Fibroblast of the conjunctiva (primary cell): ENCODE data around the gene CDC42SE1.

ENCODE experiments used
- DNase-seq: peaks from one replicate; pipeline ENCODE4 v3.0.0-alpha.2; 2010; ENCODE audit warnings: low read depth

Gene CDC42SE1

DNA sequence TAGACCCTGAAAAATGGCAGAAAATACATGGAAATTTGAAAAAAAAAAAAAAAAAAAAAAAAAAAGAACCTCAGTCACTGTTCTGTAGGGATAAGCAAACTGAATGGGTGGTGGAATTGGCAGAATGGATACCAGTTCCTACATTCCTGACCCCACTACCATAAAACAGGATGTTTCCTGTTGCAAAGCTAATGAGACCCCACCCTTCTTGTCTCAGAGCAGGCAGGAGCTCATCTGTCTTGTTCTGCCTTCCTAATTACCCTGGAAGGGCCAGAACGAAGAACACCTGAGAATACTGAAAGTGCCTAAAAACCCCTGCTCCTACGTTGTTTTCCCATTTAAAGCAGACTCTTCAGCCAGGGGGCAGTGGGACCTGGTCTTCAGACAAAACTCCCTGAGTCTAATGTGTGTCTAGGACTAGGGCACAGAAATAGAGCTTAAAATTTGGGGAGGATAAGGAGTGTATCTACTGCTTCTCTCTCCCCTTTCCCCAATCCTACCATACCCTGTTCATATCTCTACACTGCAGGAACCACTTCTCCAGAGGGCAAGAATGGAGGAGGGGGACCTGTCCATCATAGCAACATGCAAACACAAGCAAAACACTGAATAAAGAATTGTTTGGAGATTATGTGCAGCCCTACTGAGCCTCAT lies 7.9 kb downstream of the CDC42SE1 start:
- DNase-seq: no peak

DNA sequence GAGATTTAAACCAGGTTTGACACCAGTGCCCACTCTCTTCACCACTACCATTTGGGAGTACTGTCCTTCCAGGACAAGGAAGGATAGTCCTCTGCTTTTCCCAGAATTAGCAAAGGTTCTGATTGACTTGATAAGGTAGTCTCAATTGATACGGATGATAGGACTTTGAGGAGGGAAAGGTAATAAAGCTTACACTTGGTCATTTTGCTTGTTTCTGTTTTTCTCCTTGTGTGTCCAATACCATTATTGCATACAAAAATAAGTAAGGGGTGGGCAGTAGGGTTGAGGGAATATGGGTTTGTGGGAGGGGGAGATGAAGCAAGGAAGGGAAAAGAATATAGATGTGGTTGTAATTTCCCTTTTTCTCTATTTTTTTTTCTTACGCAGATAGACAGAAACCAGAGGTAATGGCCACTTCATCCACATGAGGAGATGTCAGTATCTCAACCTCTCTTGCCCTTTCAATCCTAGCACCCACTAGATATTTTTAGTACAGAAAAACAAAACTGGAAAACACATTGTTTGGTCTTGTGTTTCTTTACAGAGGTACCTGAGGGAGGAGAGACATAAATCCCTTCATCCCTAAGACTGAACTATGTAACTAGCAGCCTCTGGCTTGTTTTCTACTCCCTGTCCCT lies 9.3 kb downstream of the CDC42SE1 start:
- no peak for DNase-seq

DNA sequence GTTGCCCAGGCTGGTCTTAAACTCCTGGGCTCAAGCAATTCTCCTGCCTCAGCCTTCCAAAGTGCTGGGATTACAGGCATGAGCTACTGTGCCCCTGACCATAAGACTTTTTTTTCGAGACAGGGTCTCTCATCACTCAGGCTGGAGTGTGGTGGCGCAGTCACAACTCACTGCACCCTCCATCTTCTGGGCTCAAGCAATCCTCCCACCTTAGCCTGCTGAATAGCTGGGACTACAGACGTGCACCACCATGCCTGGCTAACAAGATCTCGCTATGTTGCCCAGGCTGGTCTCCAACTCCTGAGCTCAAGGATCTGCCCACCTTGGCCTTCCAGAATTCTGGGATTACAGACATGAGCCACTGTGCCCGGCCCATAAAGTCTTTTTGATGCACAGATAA lies 10.0 kb downstream of the CDC42SE1 start:
- no peak for DNase-seq

DNA sequence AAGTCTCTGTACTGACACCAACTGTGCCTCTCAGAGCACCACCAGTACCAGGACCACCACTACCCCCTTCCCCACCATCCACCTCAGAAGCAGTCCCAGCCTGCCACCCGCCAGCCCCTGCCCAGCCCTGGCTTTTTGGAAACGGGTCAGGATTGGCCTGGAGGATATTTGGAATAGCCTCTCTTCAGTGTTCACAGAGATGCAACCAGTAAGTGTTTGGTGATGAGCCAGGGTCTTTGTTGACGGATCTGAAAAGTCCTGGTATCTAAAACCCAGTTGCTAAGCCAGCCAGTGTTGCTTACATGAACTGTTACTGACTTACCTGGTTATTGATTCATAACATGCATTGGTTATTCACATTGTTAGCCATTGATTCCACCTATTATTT lies 10.8 kb downstream of the CDC42SE1 start:
- no peak for DNase-seq

DNA sequence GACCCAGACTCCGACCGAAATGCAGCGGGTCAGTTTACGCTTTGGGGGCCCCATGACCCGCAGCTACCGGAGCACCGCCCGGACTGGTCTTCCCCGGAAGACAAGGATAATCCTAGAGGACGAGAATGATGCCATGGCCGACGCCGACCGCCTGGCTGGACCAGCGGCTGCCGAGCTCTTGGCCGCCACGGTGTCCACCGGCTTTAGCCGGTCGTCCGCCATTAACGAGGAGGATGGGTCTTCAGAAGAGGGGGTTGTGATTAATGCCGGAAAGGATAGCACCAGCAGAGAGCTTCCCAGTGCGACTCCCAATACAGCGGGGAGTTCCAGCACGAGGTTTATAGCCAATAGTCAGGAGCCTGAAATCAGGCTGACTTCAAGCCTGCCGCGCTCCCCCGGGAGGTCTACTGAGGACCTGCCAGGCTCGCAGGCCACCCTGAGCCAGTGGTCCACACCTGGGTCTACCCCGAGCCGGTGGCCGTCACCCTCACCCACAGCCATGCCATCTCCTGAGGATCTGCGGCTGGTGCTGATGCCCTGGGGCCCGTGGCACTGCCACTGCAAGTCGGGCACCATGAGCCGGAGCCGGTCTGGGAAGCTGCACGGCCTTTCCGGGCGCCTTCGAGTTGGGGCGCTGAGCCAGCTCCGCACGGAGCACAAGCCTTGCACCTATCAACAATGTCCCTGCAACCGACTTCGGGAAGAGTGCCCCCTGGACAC lies 11.3 kb downstream of the CDC42SE1 start:
- DNase-seq: peak; percentile 40

DNA sequence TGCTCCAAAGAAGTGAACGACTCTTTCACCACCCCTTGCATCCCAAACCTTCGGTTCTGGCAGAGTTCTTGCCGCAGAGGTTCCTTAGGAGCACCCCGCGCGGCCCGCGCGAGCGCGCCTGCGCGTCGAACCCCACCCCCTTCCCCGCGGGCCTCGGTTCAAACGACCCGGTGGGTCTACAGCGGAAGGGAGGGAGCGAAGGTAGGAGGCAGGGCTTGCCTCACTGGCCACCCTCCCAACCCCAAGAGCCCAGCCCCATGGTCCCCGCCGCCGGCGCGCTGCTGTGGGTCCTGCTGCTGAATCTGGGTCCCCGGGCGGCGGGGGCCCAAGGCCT lies 11.9 kb downstream of the CDC42SE1 start, which contains the start of gene C1orf56:
TSS of gene C1orf56 (plus strand) at position 161 of the 334 bp plus-strand sequence. CDS start at position 258, 97 bp downstream.
- peak; percentile 55 for DNase-seq

DNA sequence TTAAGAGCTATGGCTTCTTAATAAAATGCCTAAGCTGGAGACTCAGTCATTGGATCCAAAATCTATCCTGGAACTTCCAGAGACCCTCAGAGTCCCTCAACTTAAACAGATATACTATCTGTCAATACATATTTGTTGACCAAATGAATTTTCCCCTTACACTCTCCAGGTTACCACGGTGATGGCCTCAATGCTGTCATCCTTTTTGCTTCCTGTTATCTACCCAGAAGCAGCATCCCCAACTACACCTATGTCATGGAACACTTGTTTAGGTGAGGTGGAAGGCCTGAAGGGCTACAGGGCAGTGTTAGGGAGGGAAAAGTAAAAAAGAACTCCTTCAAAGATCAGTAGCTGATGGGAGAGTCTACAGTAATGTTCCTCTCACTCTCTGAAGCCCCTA lies 16.3 kb downstream of the CDC42SE1 start:
- DNase-seq: no peak

DNA sequence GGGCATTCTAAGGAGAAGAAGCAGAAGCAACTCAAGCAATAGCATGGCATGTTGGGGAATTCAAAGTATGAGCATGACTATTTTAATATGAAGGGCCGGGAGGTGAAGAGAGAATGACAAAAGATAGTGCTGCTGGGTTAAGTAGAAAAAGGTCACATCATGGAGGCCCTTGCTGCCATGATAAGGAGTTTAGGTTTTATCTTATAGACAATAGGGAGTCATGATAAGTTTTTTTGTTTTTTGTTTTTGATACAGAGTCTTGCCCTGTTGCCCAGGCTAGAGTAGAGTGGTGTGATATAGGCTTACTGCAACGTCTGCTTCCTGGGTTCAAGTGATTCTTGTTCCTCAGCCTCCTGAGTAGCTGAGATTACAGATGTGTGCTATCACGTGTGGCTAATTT lies 19.9 kb downstream of the CDC42SE1 start:
- no peak for DNase-seq

DNA sequence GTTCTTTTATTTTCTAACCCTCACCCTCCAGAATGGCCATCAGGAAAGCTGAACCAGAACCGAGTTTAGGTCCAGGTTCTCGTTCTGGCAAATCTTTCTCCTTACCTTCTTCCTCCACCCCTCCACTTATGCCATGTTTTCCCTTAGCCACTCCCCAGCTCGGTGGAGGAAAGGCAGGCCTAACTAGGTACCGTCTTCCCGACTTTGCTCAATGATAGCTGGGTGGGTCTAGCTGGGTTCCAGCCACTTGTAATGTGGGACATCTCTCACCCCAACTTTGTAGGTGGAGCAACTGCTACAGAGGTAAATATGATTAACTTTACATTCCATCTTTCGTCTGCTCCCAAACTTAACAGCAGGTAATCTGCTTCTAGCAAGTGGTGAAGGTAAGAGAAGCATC lies 22.4 kb downstream of the CDC42SE1 start:
- DNase-seq: no peak

DNA sequence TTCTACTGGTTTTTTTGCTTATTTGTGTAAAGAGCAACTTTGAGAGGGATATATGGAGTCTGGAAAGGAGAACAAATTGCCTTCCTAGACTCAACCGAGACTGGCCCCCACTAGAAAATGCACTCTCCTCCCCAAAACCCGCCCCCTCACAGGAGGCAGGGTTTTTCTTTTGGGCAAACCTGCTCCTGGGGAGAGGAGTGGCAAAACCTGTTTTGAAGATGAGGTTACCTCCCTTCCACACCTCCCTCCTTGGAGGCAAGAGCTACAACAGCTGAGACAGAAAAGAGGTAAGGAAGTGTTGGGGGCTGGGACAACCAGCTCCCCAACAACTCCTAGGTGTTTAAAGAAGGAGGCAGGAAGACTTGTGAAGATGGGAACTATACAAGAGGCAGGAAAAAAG lies 23.1 kb downstream of the CDC42SE1 start, which contains the start of gene BNIPL:
TSS of gene BNIPL (plus strand) at position 231 of the 400 bp plus-strand sequence. CDS start at position 371, 140 bp downstream.
- DNase-seq: no peak

DNA sequence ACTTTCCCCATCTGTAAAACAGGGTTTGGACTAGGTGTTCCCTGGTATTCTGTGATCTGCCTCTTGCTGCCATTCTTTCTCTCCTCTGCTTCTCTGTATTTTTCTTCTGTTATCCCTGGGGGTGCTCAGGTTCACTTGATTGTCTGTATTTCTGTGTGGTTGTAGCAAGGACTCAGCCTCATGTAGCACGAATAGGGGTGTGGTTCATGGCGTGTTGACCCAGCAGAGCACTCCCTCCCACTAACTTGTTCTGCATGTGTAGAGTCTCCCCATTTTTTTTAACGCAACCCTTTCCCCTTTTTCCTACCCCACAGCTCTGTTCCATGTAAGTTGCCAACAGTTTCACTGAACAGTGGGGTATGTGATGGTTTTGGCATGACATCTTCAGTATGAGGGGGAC lies 24.3 kb downstream of the CDC42SE1 start:
- DNase-seq: no peak

DNA sequence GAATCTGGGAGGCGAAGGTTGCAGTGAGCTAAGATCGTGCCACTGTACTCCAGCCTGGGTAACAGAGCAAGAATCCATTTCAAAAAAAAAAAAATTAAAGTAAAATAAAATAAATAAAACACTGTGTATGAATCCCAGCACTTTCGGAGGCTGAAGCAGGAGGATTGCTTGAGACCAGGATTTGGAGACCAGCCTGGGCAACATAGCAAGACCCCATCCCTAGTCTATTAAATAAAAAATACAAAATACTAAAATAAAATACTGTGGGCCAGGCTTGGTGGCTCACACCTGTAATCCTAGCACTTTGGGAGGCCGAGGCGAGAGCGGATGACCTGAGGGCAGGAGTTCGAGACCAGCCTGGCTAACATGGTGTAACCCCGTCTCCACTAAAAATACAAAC lies 27.3 kb downstream of the CDC42SE1 start:
- no peak for DNase-seq

DNA sequence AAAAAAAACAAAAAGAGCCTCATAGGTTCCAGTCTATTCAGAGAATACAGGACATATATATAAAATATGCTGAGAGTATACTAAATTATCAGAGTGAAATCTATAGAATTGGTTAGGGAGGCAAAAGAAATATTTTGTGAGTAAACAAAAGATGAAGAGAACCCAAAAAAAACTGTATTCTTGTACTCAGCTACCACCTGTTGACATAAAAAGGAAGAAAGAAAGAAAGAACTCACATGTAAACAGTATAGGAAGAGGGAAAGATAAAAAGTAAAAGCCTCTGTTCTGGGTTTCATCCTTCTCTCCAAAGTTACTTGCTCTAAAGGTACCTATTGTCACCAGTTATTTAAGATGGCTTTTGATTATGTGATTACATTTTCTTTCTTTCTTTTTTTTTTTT lies 33.0 kb downstream of the CDC42SE1 start:
- no peak for DNase-seq

DNA sequence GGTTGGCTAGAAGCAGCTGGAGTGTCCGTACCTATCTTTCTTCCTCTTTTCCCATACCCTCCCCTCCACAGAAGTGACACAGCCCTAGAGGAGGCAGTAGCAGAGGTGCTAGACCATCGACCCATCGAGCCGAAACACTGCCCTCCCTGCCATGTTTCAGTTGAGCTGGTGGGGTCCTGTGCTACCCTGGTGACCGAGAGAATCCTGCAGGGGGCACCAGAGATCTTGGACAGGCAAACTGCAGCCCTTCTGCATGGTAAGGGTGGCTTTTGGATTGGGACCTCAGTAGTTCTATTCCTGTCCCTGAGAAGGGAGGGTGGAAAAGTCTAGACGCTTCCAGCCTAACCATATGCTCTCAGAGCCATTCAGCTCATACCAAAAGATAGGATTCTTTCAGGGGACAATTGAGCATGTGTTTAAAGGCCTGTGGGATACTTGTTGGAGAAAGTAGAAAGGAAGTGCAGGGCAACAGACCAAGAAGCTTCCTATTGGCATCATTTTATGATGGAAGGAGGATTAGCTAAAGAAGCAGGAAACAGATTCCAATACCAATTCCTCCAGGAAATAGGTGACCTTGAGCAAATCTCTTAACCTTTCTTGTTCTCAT lies 34.8 kb downstream of the CDC42SE1 start:
- peak; percentile 53 for DNase-seq

DNA sequence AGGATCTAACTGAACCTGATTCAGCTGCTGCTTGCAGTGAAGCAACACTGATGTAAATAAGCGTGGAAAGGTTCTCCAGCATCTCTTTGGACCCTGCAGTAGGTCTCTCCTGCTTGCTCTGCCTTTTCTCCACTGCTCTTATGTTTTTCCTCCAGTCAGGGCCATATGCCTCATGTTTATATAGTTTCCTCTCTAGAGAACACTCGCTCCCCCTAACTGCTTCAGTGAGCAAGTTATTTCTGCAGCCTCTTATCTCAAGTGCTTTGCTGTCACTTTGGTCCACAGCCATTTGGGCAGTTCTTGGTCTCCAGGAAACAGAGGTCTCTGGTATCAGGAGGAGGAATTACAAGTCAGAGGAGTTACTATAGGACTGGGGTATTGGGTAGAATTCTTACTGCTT lies 45.9 kb downstream of the CDC42SE1 start:
- DNase-seq: no peak

DNA sequence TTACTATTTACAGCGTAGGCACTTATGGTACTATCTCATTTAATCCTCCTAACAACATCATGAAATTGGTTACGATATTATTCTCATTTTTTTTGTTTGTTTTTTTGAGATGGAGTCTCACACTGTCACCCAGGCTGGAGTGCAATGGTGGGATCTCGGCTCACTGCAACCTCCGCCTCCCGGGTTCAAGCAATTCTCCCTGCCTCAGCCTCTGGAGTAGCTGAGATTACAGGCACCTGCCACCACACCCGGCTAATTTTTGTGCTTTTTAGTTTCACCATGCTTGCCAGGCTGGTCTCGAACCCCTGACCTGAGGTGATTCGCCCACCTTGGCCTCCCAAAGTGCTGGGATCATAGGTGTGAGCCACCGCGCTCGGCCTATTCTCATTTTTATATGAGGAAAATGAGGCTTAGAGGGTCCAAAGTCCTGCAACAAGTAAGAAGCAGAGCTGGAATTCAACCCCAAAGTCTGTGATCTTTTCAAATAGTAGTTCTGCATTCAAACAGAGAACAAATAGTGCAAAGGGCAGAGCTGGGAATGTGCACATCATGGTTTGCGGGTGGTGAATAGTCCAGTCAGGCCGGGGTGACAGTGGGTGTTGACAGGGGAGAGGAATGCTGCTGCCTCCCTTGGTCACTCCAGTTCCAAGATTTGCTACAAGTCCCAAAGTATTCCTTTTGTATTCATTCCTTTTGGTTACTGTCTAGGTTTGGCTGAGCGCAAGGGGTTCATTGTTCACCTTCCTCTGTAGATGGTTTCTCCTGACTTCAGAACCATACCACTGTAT lies 46.5 kb downstream of the CDC42SE1 start:
- DNase-seq: no peak

DNA sequence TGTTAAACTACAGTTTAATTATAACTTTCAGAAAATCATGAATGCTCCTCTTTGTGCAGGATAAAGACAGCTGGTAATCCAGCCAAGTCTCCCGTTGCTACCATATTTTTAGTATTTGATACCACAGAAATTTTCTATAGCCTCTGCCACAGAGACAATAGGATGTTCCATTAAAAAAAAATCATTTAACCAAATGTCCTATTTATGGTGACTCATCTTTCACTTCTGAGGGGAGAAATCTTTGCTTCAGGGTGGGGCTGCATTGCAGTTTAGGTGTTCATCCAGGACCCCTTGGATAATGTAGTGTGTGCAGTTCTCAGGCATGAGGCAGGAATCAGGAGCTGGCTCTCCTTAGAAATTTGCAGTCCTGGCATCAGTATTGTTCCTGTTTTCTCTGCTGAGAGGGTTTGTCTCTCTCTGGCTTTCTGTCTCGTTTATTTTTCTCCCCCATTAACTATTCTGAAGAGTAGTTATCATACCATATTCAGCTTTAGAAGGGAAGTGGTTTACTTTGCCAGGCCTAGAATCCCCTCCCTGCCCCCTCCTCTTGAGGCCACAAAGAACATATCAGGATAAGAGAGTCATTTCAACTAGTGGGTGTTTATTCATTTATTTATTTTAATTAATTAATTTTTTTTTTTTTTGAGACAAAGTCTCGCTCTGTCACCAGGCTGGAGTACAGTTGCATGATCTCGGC lies 48.1 kb downstream of the CDC42SE1 start:
- DNase-seq: no peak

DNA sequence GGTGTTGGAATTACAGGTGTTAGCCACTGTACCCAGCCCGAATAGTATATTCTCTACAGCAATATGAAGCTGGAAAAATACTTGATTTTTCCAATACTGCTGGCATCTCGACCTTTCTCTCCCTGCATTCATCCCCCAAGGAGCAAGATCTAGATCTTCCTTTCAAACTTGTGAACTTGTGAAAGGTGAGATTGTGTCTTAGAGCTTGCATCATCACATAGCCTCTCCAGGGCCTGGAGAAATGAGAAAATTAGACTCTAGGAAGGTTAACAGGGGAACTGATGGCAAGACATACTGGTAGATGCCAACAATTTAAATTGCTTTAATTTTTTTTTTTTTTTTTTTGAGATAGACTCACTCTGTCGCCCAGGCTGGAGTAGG lies 49.1 kb downstream of the CDC42SE1 start:
- DNase-seq: no peak

DNA sequence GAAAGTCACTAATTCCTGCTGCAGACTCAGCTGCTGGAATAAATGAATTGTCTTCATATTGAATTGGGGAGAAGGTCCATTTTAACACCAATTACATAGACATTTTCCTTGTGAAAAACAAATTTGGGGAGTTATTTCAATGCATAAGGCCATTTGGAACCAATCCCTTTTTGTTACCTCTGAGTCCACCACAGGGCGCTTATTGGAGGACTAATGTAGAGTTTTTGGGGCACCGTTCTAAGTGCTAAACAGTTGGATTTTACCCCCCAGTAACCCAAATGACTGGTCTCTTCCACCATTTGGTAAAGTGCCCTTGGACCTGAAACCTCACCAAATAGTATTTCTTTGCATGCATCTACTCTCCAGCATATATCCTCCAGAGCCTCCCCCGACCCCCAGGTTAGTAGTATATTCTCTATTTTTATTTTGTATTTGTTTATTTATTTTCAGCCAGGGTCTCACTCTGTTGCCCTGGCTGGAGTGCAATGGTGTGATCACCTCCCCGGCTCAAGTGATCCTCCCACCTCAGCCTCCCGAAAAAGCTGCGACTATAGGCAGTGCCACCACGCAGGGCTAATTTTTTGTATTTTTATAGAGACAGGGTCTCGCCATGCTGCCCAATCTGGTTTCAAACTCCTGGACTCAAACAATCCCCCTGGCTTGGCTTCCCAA lies 49.6 kb downstream of the CDC42SE1 start:
- no peak for DNase-seq

DNA sequence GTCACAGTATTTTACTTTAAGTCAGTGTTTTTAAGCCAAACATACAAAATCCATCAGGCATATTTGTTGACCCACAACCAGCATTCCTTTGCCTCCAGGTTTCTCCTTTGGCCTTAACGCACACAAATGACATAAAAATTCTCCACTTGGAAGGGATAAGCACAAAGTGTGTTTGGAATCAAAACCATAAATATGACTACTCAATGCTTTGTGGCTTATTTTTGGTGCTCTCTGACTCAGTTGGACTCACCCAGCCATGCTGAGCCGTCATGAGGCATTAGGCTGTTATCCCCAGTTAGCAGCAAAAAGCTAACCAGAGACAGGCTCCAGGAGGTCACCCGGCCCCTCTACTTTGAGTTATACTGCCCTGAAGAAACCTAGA lies 50.2 kb downstream of the CDC42SE1 start:
- no peak for DNase-seq
